Uterus (tissue), 4 donors: Measurements from ENCODE around the gene KIAA0753. TPM values are rescaled to one million over a fixed set of nuclear protein-coding genes. Genes with fewer than 3 reads are reported as not detected.

Experiments used
- DNase-seq, 2 donors: peaks; one replicate each; pipeline ENCODE4 v3.0.0-alpha.2; 2019 to 2020
- H3K27ac ChIP-seq, 2 donors: fragments of 200-600 bp; sonication (generic); 1 replicate in 1 of 2; 2 replicates in 1 of 2; pipeline ENCODE4 v1.5.1; 2016 to 2018
- H3K27me3 ChIP-seq, 2 donors: fragments of 200-600 bp; sonication (generic); one replicate each; pipeline ENCODE4 v1.5.1; 2018 to 2019; ENCODE audit warnings: control low read depth in 1 of 2
- H3K36me3 ChIP-seq, 2 donors: fragments of 200-600 bp; sonication (generic); one replicate each; pipeline ENCODE4 v1.5.1; 2019; ENCODE audit warnings: control low read depth in 1 of 2
- H3K4me1 ChIP-seq, 2 donors: fragments of 200-600 bp; sonication (generic); one replicate each; pipeline ENCODE4 v1.5.1; 2018 to 2019; ENCODE audit warnings: control low read depth in 1 of 2
- H3K4me3 ChIP-seq, 2 donors: fragments of 200-600 bp; sonication (generic); 1 replicate in 1 of 2; 2 replicates in 1 of 2; pipeline ENCODE4 v1.5.1; 2018 to 2019; ENCODE audit warnings: mild to moderate bottlenecking in 1 of 2
- H3K9me3 ChIP-seq, 2 donors: fragments of 200-600 bp; sonication (generic); one replicate each; pipeline ENCODE4 v1.5.1; 2019; ENCODE audit warnings: control low read depth in 1 of 2
- CTCF ChIP-seq, 4 experiments: fragments of 200-600 bp in 2 of 4; fragments of 450-650 bp in 2 of 4; sonication (generic) in 2 of 4; IDR thresholded peaks; one replicate each; pipeline ENCODE4 v1.5.1; 2016 to 2019; ENCODE audit warnings: antibody characterized with exemption in 4 of 4, mild to moderate bottlenecking in 2 of 4, moderate library complexity in 1 of 4
- POLR2A ChIP-seq, 2 donors: fragments of 450-650 bp; IDR thresholded peaks; one replicate each; pipeline ENCODE4 v1.6.1; 2016; ENCODE audit warnings: antibody characterized with exemption in 2 of 2, mild to moderate bottlenecking in 1 of 2, moderate library complexity in 1 of 2
- intact Hi-C: fragments of 100-400 bp; cut with DNase I; formaldehyde crosslinking; loops from one replicate; pipeline ENCODE4 v1.15.1; 2023; ENCODE audit warnings: low total_unique reads
- total RNA-seq, 4 donors: library from RNA; depleted of rRNA in 3 of 4; stranded (reverse); fragments of >200 nt in 3 of 4; gene quantifications; one replicate each; pipeline versions ENCODE4 v1.1.0 to v1.2.4, GENCODE V29; 2014 to 2023
- donor health status: DM: yes; HTN: yes; CAD: no.

Gene KIAA0753
- total RNA-seq, 4 donors from 2014 or later: 6.2 to 52.3 (median 28.8) TPM

GRCh38 chr17:6558276-6558675 lies 82.2 kb downstream of the KIAA0753 start:
- TF ChIP-seq CTCF (IDR thresholded peaks at IDR 0.05): no peak
- no peak for TF ChIP-seq POLR2A (IDR thresholded peaks at IDR 0.05)
- intact Hi-C loops: no loop called here
- H3K27ac ChIP-seq: no peak overlapping the region

GRCh38 chr17:6557040-6557438 lies 83.5 kb downstream of the KIAA0753 start:
- no peaks in the 10 kb centered on the region for H3K9me3 ChIP-seq
- H3K36me3 ChIP-seq: no peaks in the 10 kb centered on the region
- no peak overlapping the region for H3K27ac ChIP-seq
- intact Hi-C loops: no loop called here
- H3K27me3 ChIP-seq: peaks cover 3 to 5% of the 10 kb centered on the region in 2 donors
- peaks cover 0 to 6% of the 10 kb centered on the region in 2 donors for H3K4me1 ChIP-seq
- DNase-seq: no peak
- TF ChIP-seq CTCF (IDR thresholded peaks at IDR 0.05) (no peak), POLR2A (IDR thresholded peaks at IDR 0.05) (no peak)
- H3K4me3 ChIP-seq: peak overlapping the region in 1 of 2 donors; percentile 62

More at GRCh38 chr17:6558276-6558675, 82.2 kb downstream of the KIAA0753 start:
- Histone ChIP-seq H3K9me3 (no peaks in the 10 kb centered on the region), H3K4me1 (peaks cover 0 to 6% of the 10 kb centered on the region in 2 donors), H3K36me3 (no peaks in the 10 kb centered on the region), H3K4me3 (no peak overlapping the region), H3K27me3 (peaks cover 3 to 5% of the 10 kb centered on the region in 2 donors)
- no peak for DNase-seq

DNA sequence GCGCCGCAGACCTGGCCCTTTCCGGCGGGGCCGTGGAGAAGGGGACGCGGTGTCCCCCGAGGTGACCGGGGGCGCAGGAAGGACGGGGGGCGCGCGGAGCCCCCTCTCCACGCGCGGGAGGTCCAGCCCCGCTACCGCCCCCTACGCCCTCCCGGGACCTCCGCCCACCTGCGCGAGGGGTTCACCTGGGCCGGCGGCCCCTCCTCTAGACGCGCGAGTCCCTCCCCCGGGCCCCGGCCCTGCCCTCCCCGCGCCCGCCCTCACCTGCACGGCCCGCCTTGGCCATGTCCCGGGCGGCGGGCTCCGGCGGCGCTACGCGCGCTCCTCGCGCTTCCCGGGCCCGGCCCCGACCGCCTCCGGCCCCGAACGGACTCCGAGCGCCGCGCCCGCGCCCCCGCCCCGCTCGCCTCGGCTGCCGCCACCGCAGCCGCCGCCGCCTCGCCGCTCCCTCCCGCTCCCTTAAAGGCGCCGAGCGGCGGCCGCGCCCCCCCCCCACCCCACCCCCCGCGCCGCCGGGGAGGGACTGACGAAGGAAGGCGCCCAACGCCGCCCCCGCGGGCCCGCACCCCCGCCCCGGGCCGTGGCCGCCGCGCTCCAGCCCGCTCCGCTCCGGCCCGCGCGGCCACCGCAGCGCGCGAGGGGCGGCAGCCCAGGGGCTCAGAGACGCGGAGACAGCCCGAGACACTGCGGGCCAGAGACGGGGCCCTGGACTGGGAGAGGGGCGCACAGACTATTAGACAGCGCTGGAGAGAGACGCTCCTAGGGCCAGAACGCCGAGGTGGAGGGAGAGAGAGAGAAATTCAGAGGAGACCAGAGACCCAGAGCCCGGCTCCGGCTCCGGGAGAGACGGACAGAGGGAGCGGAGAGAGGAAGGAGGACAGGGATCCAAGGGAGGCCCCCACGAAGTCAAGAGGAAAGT lies 84.1 kb downstream of the KIAA0753 start, which contains the start of gene PITPNM3:
Gene PITPNM3 (minus strand): TSS at position 435 of the 919 bp plus-strand sequence. CDS start 149 bp downstream, at position 286.
- H3K9me3 ChIP-seq: no peaks in the 10 kb centered on the region
- peaks cover 3 to 5% of the 10 kb centered on the region in 2 donors for H3K27me3 ChIP-seq
- H3K4me1 ChIP-seq: peaks cover 0 to 6% of the 10 kb centered on the region in 2 donors
- TF ChIP-seq POLR2A (IDR thresholded peaks at IDR 0.05): peak in 1 of 2 donors; percentile 9
- TF ChIP-seq CTCF (IDR thresholded peaks at IDR 0.05): no peak
- peak within 1 kb of the TSS in 1 of 2 donors; percentile 40 for H3K27ac ChIP-seq
- H3K36me3 ChIP-seq: no peaks in the 10 kb centered on the region
- peak within 1 kb of the TSS; percentile 10 to 62 for H3K4me3 ChIP-seq
- DNase-seq: no peak
- intact Hi-C loops: no loop called here

GRCh38 chr17:6555331-6556120 lies 85.0 kb downstream of the KIAA0753 start:
- Histone ChIP-seq H3K4me3 (peak overlapping the region; percentile 10 to 62), H3K27ac (peak overlapping the region in 1 of 2 donors; percentile 31), H3K27me3 (peaks cover 3 to 5% of the 10 kb centered on the region in 2 donors), H3K9me3 (no peaks in the 10 kb centered on the region), H3K4me1 (peaks cover 0 to 6% of the 10 kb centered on the region in 2 donors), H3K36me3 (no peaks in the 10 kb centered on the region)
- intact Hi-C loops: no loop called here
- TF ChIP-seq POLR2A (IDR thresholded peaks at IDR 0.05) (peak in 1 of 2 donors; percentile 17), CTCF (IDR thresholded peaks at IDR 0.05) (no peak)
- DNase-seq: no peak
